ENCODE data around the gene SMYD3. TPM values are rescaled to one million over a fixed set of nuclear protein-coding genes. Genes with fewer than 3 reads are reported as not detected.

Gene SMYD3
- total and polyA plus RNA-seq, 10 of the 15 experiments (the other 5 are each of a cell fraction or from before 2014, with no cell fraction given): 18.3 to 54.0 (median 24.8) TPM

GRCh38 chr1:245972476-245972875 is 534.6 kb downstream of the SMYD3 start (continued):
- no peak for TF ChIP-seq ZBTB4 (CRISPR knock-in tag; IDR thresholded peaks at IDR 0.05)
- TF ChIP-seq MEF2A (IDR thresholded peaks at IDR 0.05; ENCODE audit: insufficient read depth, low read depth, low read length): no peak
- TF ChIP-seq ZNF24 (IDR thresholded peaks at IDR 0.05): no peak
- TF ChIP-seq EED (IDR thresholded peaks at IDR 0.05; ENCODE audit: low read depth): no peak
- no peak for TF ChIP-seq RCOR1 (conservative IDR thresholded peaks at IDR 0.05; ENCODE audit: low read depth, low read length)
- TF ChIP-seq RB1 (IDR thresholded peaks at IDR 0.05; ENCODE audit: borderline replicate concordance): no peak
- TF ChIP-seq MYC (IDR thresholded peaks at IDR 0.05; ENCODE audit: insufficient read depth, insufficient read length, insufficient replicate concordance, low read length, severe bottlenecking): no peak
- TF ChIP-seq CBX5 (IDR thresholded peaks at IDR 0.05; ENCODE audit: low read depth): no peak
- TF ChIP-seq IKZF2 (IDR thresholded peaks at IDR 0.05): no peak
- no peak for TF ChIP-seq SMC3 (IDR thresholded peaks at IDR 0.05; ENCODE audit: borderline replicate concordance, low read length)
- no peak for TF ChIP-seq EGR1 (IDR thresholded peaks at IDR 0.05; ENCODE audit: borderline replicate concordance in 1 of 2, low read depth in 2 of 2, low read length in 2 of 2)
- TF ChIP-seq PAX5 (IDR thresholded peaks at IDR 0.05; ENCODE audit: borderline replicate concordance, low read depth, low read length): no peak
